Measurements from ENCODE around the gene PNPLA8. TPM values are rescaled to one million over a fixed set of nuclear protein-coding genes. Genes with fewer than 3 reads are reported as not detected.

Gene PNPLA8
- polyA plus RNA-seq, 1 donor from 2014 or later, result 85.1 TPM

DNA sequence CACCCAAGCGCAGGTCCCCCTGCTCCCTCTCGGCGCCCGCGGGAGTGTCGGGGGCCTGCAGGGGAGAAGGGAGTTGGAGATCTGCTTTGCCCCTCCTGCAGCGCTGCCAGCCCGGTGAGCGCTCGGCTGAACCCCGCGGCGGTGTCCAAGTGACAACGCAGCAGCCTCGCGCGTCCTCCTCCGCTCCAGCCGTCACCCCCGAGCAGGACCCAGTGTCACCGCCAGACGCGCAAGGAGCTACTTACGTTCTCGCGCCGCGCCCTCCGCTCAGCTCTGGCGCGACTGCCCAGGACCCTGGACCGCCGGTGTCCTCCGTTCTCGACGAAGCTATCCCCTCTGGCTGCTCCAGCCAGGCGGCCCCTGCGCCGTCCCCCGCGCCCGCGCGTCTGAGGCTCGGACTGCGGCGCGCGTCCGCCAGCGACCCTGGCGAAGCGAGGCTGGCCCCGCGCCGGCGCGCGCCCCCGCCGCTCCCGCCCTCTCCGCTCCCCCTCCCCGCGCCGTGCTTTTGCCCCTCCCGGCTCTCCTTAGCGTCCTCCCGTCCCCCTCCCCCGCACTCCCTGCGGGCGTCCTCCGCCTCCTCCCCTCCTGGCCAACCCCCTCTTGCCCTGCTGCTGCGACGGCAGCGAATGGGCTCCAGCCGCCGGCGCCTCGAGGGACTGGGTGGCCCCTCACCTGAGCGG is 69.8 kb downstream of the PNPLA8 start, which contains the start of gene NRCAM:
Gene NRCAM, minus strand, starts transcription at position 439 of the 680 bp plus-strand sequence. CDS start 216,372 bp downstream, outside the sequence.
- Histone ChIP-seq H4K20me1 (ENCODE audit: insufficient read depth) (no peaks in the 10 kb centered on the region), H3K27ac (ENCODE audit: low read length) (peak within 1 kb of the TSS; percentile 67), H3K9me2 (ENCODE audit: insufficient read depth, low read length) (no peaks in the 10 kb centered on the region), H3K4me2 (ENCODE audit: low read length) (no peak within 1 kb of the TSS), H3K36me3 (ENCODE audit: insufficient read depth, low read length) (no peaks in the 10 kb centered on the region), H3K9me3 (ENCODE audit: low read length) (no peaks in the 10 kb centered on the region), H3K4me3 (ENCODE audit: low read length) (peak within 1 kb of the TSS; percentile 97), H3F3A (ENCODE audit: insufficient read depth, low read length, poor library complexity, severe bottlenecking) (no peaks in the 10 kb centered on the region), H2AFZ (ENCODE audit: low read depth, low read length) (peak within 1 kb of the TSS; percentile 69), H3K9ac (ENCODE audit: low read length) (peak within 1 kb of the TSS; percentile 81), H3K27me3 (ENCODE audit: insufficient read depth, low read depth, low read length) (no peaks in the 10 kb centered on the region), H3K79me2 (replicated peaks; ENCODE audit: insufficient read depth, low read length) (peaks cover 33% of the 10 kb centered on the region)
- TF ChIP-seq TAF1 (IDR thresholded peaks at IDR 0.05; ENCODE audit: low read depth), result no peak
- TF ChIP-seq EZH2 (IDR thresholded peaks at IDR 0.05; ENCODE audit: borderline replicate concordance, insufficient read depth, low read length, poor library complexity, severe bottlenecking), result no peak
- peak; percentile 6 for TF ChIP-seq EP300 (conservative IDR thresholded peaks at IDR 0.05; ENCODE audit: poor library complexity, severe bottlenecking)
- peak; percentile 52 for TF ChIP-seq POLR2AphosphoS5 (IDR thresholded peaks at IDR 0.05)
- TF ChIP-seq REST (IDR thresholded peaks at IDR 0.05; ENCODE audit: borderline replicate concordance), result no peak
- peak; percentile 31 for TF ChIP-seq CTCF (IDR thresholded peaks at IDR 0.05; ENCODE audit: poor library complexity, severe bottlenecking)
- TF ChIP-seq SMC3 (conservative IDR thresholded peaks at IDR 0.05; ENCODE audit: poor library complexity), result no peak
- peak; percentile 37 for TF ChIP-seq RAD21 (conservative IDR thresholded peaks at IDR 0.05)
- TF ChIP-seq MXI1 (conservative IDR thresholded peaks at IDR 0.05; ENCODE audit: poor library complexity, severe bottlenecking), result peak; percentile 43

DNA sequence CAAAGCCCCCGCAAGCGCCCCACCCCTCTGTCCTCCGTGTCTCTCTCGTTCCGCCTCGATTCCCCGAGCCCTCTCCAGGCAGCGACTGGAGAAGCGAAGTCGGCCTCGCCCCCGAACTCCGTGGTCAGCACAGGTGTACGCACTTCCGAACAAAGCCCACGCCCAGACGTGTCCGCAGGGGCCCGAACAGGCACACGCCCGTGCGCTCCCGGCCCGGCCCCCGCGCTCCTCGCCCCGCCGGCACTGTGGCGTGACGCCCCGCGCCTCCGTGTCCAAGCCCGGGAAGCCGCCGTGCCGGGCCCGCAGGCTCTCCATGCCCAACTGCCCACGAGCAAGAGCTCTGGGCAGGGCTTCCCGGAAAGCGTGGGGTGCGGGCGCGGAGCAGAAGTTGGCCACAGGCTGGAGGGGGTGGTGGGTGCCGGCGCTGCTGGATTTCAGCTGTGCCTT is 70.4 kb downstream of the PNPLA8 start:
- Histone ChIP-seq H3K4me2 (ENCODE audit: low read length) (no peak overlapping the region), H3K4me3 (ENCODE audit: low read length) (peak overlapping the region; percentile 97), H4K20me1 (ENCODE audit: insufficient read depth) (no peaks in the 10 kb centered on the region), H3K27me3 (ENCODE audit: insufficient read depth, low read depth, low read length) (no peaks in the 10 kb centered on the region), H3K79me2 (replicated peaks; ENCODE audit: insufficient read depth, low read length) (peaks cover 38% of the 10 kb centered on the region), H3K27ac (ENCODE audit: low read length) (peak overlapping the region; percentile 67), H3K9me2 (ENCODE audit: insufficient read depth, low read length) (no peaks in the 10 kb centered on the region), H3F3A (ENCODE audit: insufficient read depth, low read length, poor library complexity, severe bottlenecking) (no peaks in the 10 kb centered on the region), H3K9ac (ENCODE audit: low read length) (peak overlapping the region; percentile 81), H2AFZ (ENCODE audit: low read depth, low read length) (peak overlapping the region; percentile 69), H3K9me3 (ENCODE audit: low read length) (no peaks in the 10 kb centered on the region), H3K36me3 (ENCODE audit: insufficient read depth, low read length) (no peaks in the 10 kb centered on the region)
- TF ChIP-seq RAD21 (conservative IDR thresholded peaks at IDR 0.05) (no peak), MXI1 (conservative IDR thresholded peaks at IDR 0.05; ENCODE audit: poor library complexity, severe bottlenecking) (peak; percentile 14), CTCF (IDR thresholded peaks at IDR 0.05; ENCODE audit: poor library complexity, severe bottlenecking) (no peak), SMC3 (conservative IDR thresholded peaks at IDR 0.05; ENCODE audit: poor library complexity) (peak; percentile 1), EZH2 (IDR thresholded peaks at IDR 0.05; ENCODE audit: borderline replicate concordance, insufficient read depth, low read length, poor library complexity, severe bottlenecking) (no peak), EP300 (conservative IDR thresholded peaks at IDR 0.05; ENCODE audit: poor library complexity, severe bottlenecking) (peak; percentile 2), TAF1 (IDR thresholded peaks at IDR 0.05; ENCODE audit: low read depth) (peak; percentile 10)

Measured in neural cell (in vitro differentiated cells).